Keratinocyte (primary cell): ENCODE results near the gene DBF4B. TPM values are rescaled to one million over a fixed set of nuclear protein-coding genes. Genes with fewer than 3 reads are reported as not detected.

ENCODE experiments used
- DNase-seq: peaks from one replicate; pipeline ENCODE4 v3.0.0-alpha.2; 2011; ENCODE audit warnings: low read depth, missing footprints, low spot score
- FAIRE-seq: peaks from 2 replicates; lab custom pipeline; 2011; peaks lifted over from hg19 to GRCh38; lab: Jason Lieb, UNC
- H2AFZ ChIP-seq: 2 replicates; pipeline ENCODE4 v1.6.0; 2012; ENCODE audit warnings: low read length, control low read depth, inconsistent platforms; ENCODE audit not compliant: control insufficient read depth
- H3K27ac ChIP-seq: 2 replicates; pipeline ENCODE4 v1.5.1; 2011; ENCODE audit warnings: low read length; ENCODE audit not compliant: control insufficient read depth, insufficient read depth
- H3K27me3 ChIP-seq: 3 replicates; pipeline ENCODE4 v1.6.0; 2011; ENCODE audit warnings: low read length; ENCODE audit not compliant: control insufficient read depth, insufficient read depth; ENCODE audit errors: extremely low read depth
- H3K36me3 ChIP-seq, 2 experiments: 2 replicates in 1 of 2; 3 replicates in 1 of 2; pipeline ENCODE4 v1.5.1; 2011; ENCODE audit warnings: low read length in 2 of 2, mild to moderate bottlenecking in 1 of 2; ENCODE audit not compliant: control insufficient read depth in 2 of 2, insufficient read depth in 2 of 2; ENCODE audit errors: extremely low read depth in 1 of 2
- H3K4me1 ChIP-seq: 3 replicates; pipeline ENCODE4 v1.5.1; 2011; ENCODE audit warnings: low read length; ENCODE audit not compliant: control insufficient read depth, insufficient read depth; ENCODE audit errors: extremely low read depth
- H3K4me2 ChIP-seq: 3 replicates; pipeline ENCODE4 v1.6.0; 2011; ENCODE audit warnings: low read depth, low read length; ENCODE audit not compliant: control insufficient read depth, insufficient read depth; ENCODE audit errors: extremely low read depth
- H3K4me3 ChIP-seq, 3 experiments: fragments of 200-600 bp in 1 of 3; sonication (generic) in 1 of 3; 2 replicates in 2 of 3; 3 replicates in 1 of 3; pipeline ENCODE4 v1.5.1; 2011 to 2016; ENCODE audit warnings: low read length in 3 of 3, mild to moderate bottlenecking in 3 of 3, control low read depth in 2 of 3, inconsistent platforms in 1 of 3, low read depth in 1 of 3, mixed read lengths in 1 of 3, mixed run types in 1 of 3, moderate library complexity in 1 of 3; ENCODE audit not compliant: control insufficient read depth in 2 of 3, insufficient read depth in 2 of 3; ENCODE audit errors: extremely low read depth in 1 of 3
- H3K79me2 ChIP-seq: 2 replicates; pipeline ENCODE4 v1.6.0; 2012; ENCODE audit warnings: low read length; ENCODE audit not compliant: control insufficient read depth, insufficient read depth
- H3K9ac ChIP-seq: 3 replicates; pipeline ENCODE4 v1.6.0; 2011; ENCODE audit warnings: low read length; ENCODE audit not compliant: control insufficient read depth, insufficient read depth; ENCODE audit errors: extremely low read depth
- H3K9me1 ChIP-seq: 3 replicates; pipeline ENCODE4 v1.6.0; 2011; ENCODE audit warnings: low read length; ENCODE audit not compliant: control insufficient read depth, insufficient read depth; ENCODE audit errors: extremely low read depth
- H3K9me3 ChIP-seq: 2 replicates; pipeline ENCODE4 v1.5.1; 2012; ENCODE audit warnings: low read depth, low read length; ENCODE audit not compliant: control insufficient read depth
- H4K20me1 ChIP-seq: 3 replicates; pipeline ENCODE4 v1.6.0; 2011; ENCODE audit warnings: low read length; ENCODE audit not compliant: control insufficient read depth, insufficient read depth; ENCODE audit errors: extremely low read depth
- CTCF ChIP-seq, 3 experiments: IDR thresholded peaks in 1 of 3; conservative IDR thresholded peaks in 1 of 3; optimal IDR thresholded peaks in 1 of 3; 2 replicates in 2 of 3; 3 replicates in 1 of 3; pipeline versions ENCODE3 to v1.5.1; 2011; ENCODE audit warnings: low read length in 3 of 3, mild to moderate bottlenecking in 3 of 3, moderate library complexity in 2 of 3, control low read depth in 1 of 3, inconsistent platforms in 1 of 3; ENCODE audit not compliant: insufficient read depth in 2 of 3; ENCODE audit errors: extremely low read depth in 1 of 3
- EZH2 ChIP-seq: IDR thresholded peaks from one replicate; pipeline ENCODE4 v1.6.1; 2012; ENCODE audit warnings: inconsistent platforms, mild to moderate bottlenecking, low read length, moderate library complexity
- dilution Hi-C: fragments of 300-500 bp; cut with MboI; formaldehyde crosslinking; loops from one replicate; pipeline ENCODE4 v1.7.0; 2020; ENCODE audit warnings: low sequenced_read_pairs; ENCODE audit not compliant: extremely low pct_ligation_motif_present
- polyA plus RNA-seq, 5 experiments: library from polyadenylated mRNA; depleted of rRNA in 3 of 5; stranded (reverse) in 3 of 5; stranded (forward) in 1 of 5; unstranded in 1 of 5; fragments of >200 nt; gene quantifications; 1 replicate in 1 of 5; 2 replicates in 3 of 5; 3 replicates in 1 of 5; pipeline versions ENCODE4 v1.2.1 to v1.2.3, GENCODE V29; 2011 to 2012; ENCODE audit warnings: missing spikeins in 2 of 5, low read depth in 1 of 5, low replicate concordance in 1 of 5

Gene DBF4B
- polyA plus RNA-seq, 1 donor (not counting 4 experiments of a cell fraction or from before 2014, with no cell fraction given): 4.0 TPM

- Histone ChIP-seq H3K9ac (no peak overlapping the region), H3K4me2 (no peak overlapping the region), H3K27ac (no peak overlapping the region), H3K4me3 (no peak overlapping the region), H3K4me1 (no peaks in the 10 kb centered on the region), H3K9me3 (no peaks in the 10 kb centered on the region), H3K36me3 (peaks cover 3 to 12% of the 10 kb centered on the region in 2 experiments), H3K9me1 (no peaks in the 10 kb centered on the region), H3K27me3 (no peaks in the 10 kb centered on the region), H2AFZ (no peak overlapping the region), H3K79me2 (no peaks in the 10 kb centered on the region), H4K20me1 (no peaks in the 10 kb centered on the region)
- DNase-seq (no peak), FAIRE-seq (no peak)
- TF ChIP-seq CTCF (optimal IDR thresholded peaks at IDR 0.05 in 1 of 3, IDR thresholded peaks at IDR 0.05 in 1 of 3, conservative IDR thresholded peaks at IDR 0.05 in 1 of 3; ENCODE audit: extremely low read depth in 1 of 3, insufficient read depth in 2 of 3, low read length in 3 of 3): no peak
- no peak for TF ChIP-seq EZH2
- dilution Hi-C loops: no loop called here
Observed at GRCh38 chr17:44751331-44751730, 42.9 kb downstream of the DBF4B start.

GRCh38 chr17:44751806-44752205 is 43.3 kb downstream of the DBF4B start:
- Histone ChIP-seq H3K79me2 (no peaks in the 10 kb centered on the region), H3K27me3 (no peaks in the 10 kb centered on the region), H3K4me1 (no peaks in the 10 kb centered on the region), H2AFZ (no peak overlapping the region), H3K27ac (no peak overlapping the region), H3K36me3 (peaks cover 3 to 12% of the 10 kb centered on the region in 2 experiments), H3K4me3 (no peak overlapping the region), H3K9me1 (no peaks in the 10 kb centered on the region), H3K9ac (no peak overlapping the region), H3K9me3 (no peaks in the 10 kb centered on the region), H3K4me2 (no peak overlapping the region), H4K20me1 (no peaks in the 10 kb centered on the region)
- no peak for DNase-seq
- TF ChIP-seq CTCF (optimal IDR thresholded peaks at IDR 0.05 in 1 of 3, IDR thresholded peaks at IDR 0.05 in 1 of 3, conservative IDR thresholded peaks at IDR 0.05 in 1 of 3; ENCODE audit: extremely low read depth in 1 of 3, insufficient read depth in 2 of 3, low read length in 3 of 3) (no peak), EZH2 (no peak)
- no peak for FAIRE-seq
- dilution Hi-C loops: no loop called here
